ENCODE data around the gene IFNL2.
A peak's percentile ranks its signal among the peaks of the same experiment; 100 is the strongest.
"Not testable (repeated sequence)": the region's sequence is repeated elsewhere in the genome, so short reads cannot be mapped to it uniquely, and the experiment has no call there.

IFNL2 gene

GRCh38 chr19:39268085-39268484 is at the start of gene IFNL2:
Gene IFNL2, plus strand, starts transcription at chr19:39268396. Its CDS starts 173 bp downstream, at chr19:39268569.
- not testable (repeated sequence) for DNase-seq (ENCODE audit: low spot score)

- not testable (repeated sequence) for DNase-seq (ENCODE audit: low spot score)
Measured at GRCh38 chr19:39219108-39219507, 49.1 kb upstream of the IFNL2 start.

- DNase-seq (ENCODE audit: low spot score) = no peak
Measured at GRCh38 chr19:39223703-39224279, 44.4 kb upstream of the IFNL2 start.

- DNase-seq (ENCODE audit: low spot score) = no peak
Measured at GRCh38 chr19:39224910-39225309, 43.3 kb upstream of the IFNL2 start.

GRCh38 chr19:39230096-39230764 is 38.0 kb upstream of the IFNL2 start:
- DNase-seq (ENCODE audit: low spot score) = no peak

GRCh38 chr19:39232708-39233107 is 35.5 kb upstream of the IFNL2 start:
- no peak for DNase-seq (ENCODE audit: low spot score)

GRCh38 chr19:39236527-39236926 is 31.7 kb upstream of the IFNL2 start:
- DNase-seq (ENCODE audit: low spot score) = peak; percentile 20

- peak; percentile 59 for DNase-seq (ENCODE audit: low spot score)
Measured at GRCh38 chr19:39237200-39238184, 30.7 kb upstream of the IFNL2 start.

- no peak for DNase-seq (ENCODE audit: low spot score)
Measured at GRCh38 chr19:39238209-39238608, 30.0 kb upstream of the IFNL2 start.

GRCh38 chr19:39238944-39239343 is 29.3 kb upstream of the IFNL2 start:
- DNase-seq (ENCODE audit: low spot score) = no peak

GRCh38 chr19:39240421-39240820 is 27.8 kb upstream of the IFNL2 start:
- no peak for DNase-seq (ENCODE audit: low spot score)

GRCh38 chr19:39243741-39244140 is 24.5 kb upstream of the IFNL2 start:
- DNase-seq (ENCODE audit: low spot score) = not testable (repeated sequence)

GRCh38 chr19:39244410-39245100 is 23.6 kb upstream of the IFNL2 start, which contains the start of gene IFNL3:
Gene IFNL3, minus strand, starts transcription at chr19:39245006. Its CDS starts 39 bp downstream, at chr19:39244967.
- not testable (repeated sequence) for DNase-seq (ENCODE audit: low spot score)

GRCh38 chr19:39245166-39245565 is 23.0 kb upstream of the IFNL2 start:
- not testable (repeated sequence) for DNase-seq (ENCODE audit: low spot score)

GRCh38 chr19:39246951-39247669 is 21.1 kb upstream of the IFNL2 start:
- peak; percentile 21 for DNase-seq (ENCODE audit: low spot score)

GRCh38 chr19:39247701-39248664 is 20.2 kb upstream of the IFNL2 start:
- no peak for DNase-seq (ENCODE audit: low spot score)

GRCh38 chr19:39248806-39249205 is 19.4 kb upstream of the IFNL2 start, which contains the start of gene IFNL4:
Gene IFNL4, minus strand, starts transcription at chr19:39248856.
- no peak for DNase-seq (ENCODE audit: low spot score)

- no peak for DNase-seq (ENCODE audit: low spot score)
Measured at GRCh38 chr19:39251081-39251480, 17.1 kb upstream of the IFNL2 start.

GRCh38 chr19:39251846-39252245 is 16.4 kb upstream of the IFNL2 start:
- no peak for DNase-seq (ENCODE audit: low spot score)

GRCh38 chr19:39252458-39252857 is 15.7 kb upstream of the IFNL2 start:
- no peak for DNase-seq (ENCODE audit: low spot score)

Data from CD4-positive, alpha-beta T cell treated with Interleukin-6 at 100 ng/mL for 8 hours (primary cell).